GM06990 (cell line): ENCODE results near the gene CUEDC1.

ENCODE experiments used
- DNase-seq: peaks from one replicate; pipeline ENCODE4 v3.0.0-alpha.2; 2011; ENCODE audit not compliant: insufficient read length; ENCODE audit errors: extremely low read depth
- H3K27me3 ChIP-seq: replicated peaks from 2 replicates; pipeline ENCODE4 v1.6.0; 2011; ENCODE audit warnings: low read length; ENCODE audit not compliant: control insufficient read depth, insufficient read depth
- H3K36me3 ChIP-seq: 2 replicates; pipeline ENCODE4 v1.5.1; 2011; ENCODE audit warnings: low read length; ENCODE audit not compliant: control insufficient read depth, insufficient read depth
- H3K4me3 ChIP-seq: replicated peaks from 2 replicates; pipeline ENCODE4 v1.5.1; 2011; ENCODE audit warnings: low read depth, mild to moderate bottlenecking, control low read depth, low read length
- CTCF ChIP-seq: IDR thresholded peaks from 2 replicates; pipeline ENCODE4 v1.5.1; 2011; ENCODE audit warnings: low read length, control low read depth, mild to moderate bottlenecking, inconsistent platforms; ENCODE audit not compliant: insufficient read depth, poor library complexity, severe bottlenecking

The CUEDC1 gene

GRCh38 chr17:57819285-57819684 lies 135.9 kb downstream of the CUEDC1 start:
- Histone ChIP-seq H3K36me3 (no peaks in the 10 kb centered on the region), H3K4me3 (no peak overlapping the region), H3K27me3 (no peaks in the 10 kb centered on the region; the same call in none of the 2 replicates)
- DNase-seq = no peak
- TF ChIP-seq CTCF = no peak

GRCh38 chr17:57818066-57818465 lies 137.1 kb downstream of the CUEDC1 start:
- Histone ChIP-seq H3K36me3 (no peaks in the 10 kb centered on the region), H3K27me3 (no peaks in the 10 kb centered on the region; the same call in none of the 2 replicates), H3K4me3 (no peak overlapping the region)
- DNase-seq = no peak
- TF ChIP-seq CTCF = no peak

- no peaks in the 10 kb centered on the region for H3K36me3 ChIP-seq
- DNase-seq = no peak
- TF ChIP-seq CTCF = no peak
- no peak overlapping the region for H3K4me3 ChIP-seq
- no peaks in the 10 kb centered on the region; the same call in none of the 2 replicates for H3K27me3 ChIP-seq
Observed at GRCh38 chr17:57817299-57817698, 137.9 kb downstream of the CUEDC1 start.

- Histone ChIP-seq H3K4me3 (no peak overlapping the region), H3K27me3 (no peaks in the 10 kb centered on the region; the same call in none of the 2 replicates), H3K36me3 (no peaks in the 10 kb centered on the region)
- no peak for DNase-seq
- no peak for TF ChIP-seq CTCF
Observed at GRCh38 chr17:57814421-57814820, 140.8 kb downstream of the CUEDC1 start.

GRCh38 chr17:57811638-57812280 lies 143.5 kb downstream of the CUEDC1 start:
- TF ChIP-seq CTCF = no peak
- H3K4me3 ChIP-seq = no peak overlapping the region
- no peak for DNase-seq
- H3K36me3 ChIP-seq = no peaks in the 10 kb centered on the region
- H3K27me3 ChIP-seq = no peaks in the 10 kb centered on the region; the same call in none of the 2 replicates
